HUES6 (cell line): Measurements from ENCODE around the gene CSH2.

ENCODE experiments used
- H3K27ac ChIP-seq: 2 replicates; pipeline ENCODE4 v1.7.0; 2013; ENCODE audit warnings: low read depth, mild to moderate bottlenecking, low read length, inconsistent platforms
- H3K27me3 ChIP-seq: 2 replicates; pipeline ENCODE4 v1.6.1; 2013; ENCODE audit warnings: low read length; ENCODE audit not compliant: control insufficient read depth, insufficient read depth
- H3K36me3 ChIP-seq: 2 replicates; pipeline ENCODE4 v1.6.1; 2013; ENCODE audit warnings: low read length; ENCODE audit not compliant: control insufficient read depth, insufficient read depth
- H3K4me1 ChIP-seq: 2 replicates; pipeline ENCODE4 v1.6.1; 2013; ENCODE audit warnings: low read length; ENCODE audit not compliant: control insufficient read depth, insufficient read depth
- H3K4me3 ChIP-seq: 2 replicates; pipeline ENCODE4 v1.5.1; 2013; ENCODE audit warnings: low read depth, low read length
- H3K9ac ChIP-seq: one replicate; pipeline ENCODE4 v1.6.1; 2013; ENCODE audit warnings: mild to moderate bottlenecking, low read length
- H3K9me3 ChIP-seq: 2 replicates; pipeline ENCODE4 v1.6.1; 2013; ENCODE audit warnings: low read depth, low read length; ENCODE audit not compliant: control insufficient read depth, insufficient read depth

CSH2 gene

DNA sequence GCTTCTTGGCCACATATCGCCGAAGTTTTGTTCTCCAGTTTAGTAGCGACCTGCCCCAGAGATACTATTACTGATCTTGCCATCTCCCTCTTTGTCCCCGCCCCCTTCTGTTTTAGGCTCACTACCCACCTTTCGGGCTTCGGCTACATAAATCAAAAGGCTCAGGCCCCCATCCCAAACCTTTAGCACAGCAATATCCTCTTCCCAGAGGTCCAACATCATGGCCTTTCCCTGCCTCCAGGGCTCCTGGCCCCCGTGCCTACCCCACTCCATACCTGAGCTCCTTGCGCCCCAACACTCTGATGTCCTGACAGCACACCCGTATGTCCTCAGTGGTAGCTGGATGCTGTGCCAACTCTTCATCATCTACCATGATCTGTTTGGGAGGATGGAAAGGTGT, 49.1 kb downstream of the CSH2 start:
- Histone ChIP-seq H3K4me3 (no peak overlapping the region), H3K27me3 (no peaks in the 10 kb centered on the region), H3K36me3 (peaks cover 78% of the 10 kb centered on the region), H3K9ac (no peak overlapping the region), H3K27ac (no peak overlapping the region), H3K4me1 (no peaks in the 10 kb centered on the region), H3K9me3 (no peaks in the 10 kb centered on the region)

DNA sequence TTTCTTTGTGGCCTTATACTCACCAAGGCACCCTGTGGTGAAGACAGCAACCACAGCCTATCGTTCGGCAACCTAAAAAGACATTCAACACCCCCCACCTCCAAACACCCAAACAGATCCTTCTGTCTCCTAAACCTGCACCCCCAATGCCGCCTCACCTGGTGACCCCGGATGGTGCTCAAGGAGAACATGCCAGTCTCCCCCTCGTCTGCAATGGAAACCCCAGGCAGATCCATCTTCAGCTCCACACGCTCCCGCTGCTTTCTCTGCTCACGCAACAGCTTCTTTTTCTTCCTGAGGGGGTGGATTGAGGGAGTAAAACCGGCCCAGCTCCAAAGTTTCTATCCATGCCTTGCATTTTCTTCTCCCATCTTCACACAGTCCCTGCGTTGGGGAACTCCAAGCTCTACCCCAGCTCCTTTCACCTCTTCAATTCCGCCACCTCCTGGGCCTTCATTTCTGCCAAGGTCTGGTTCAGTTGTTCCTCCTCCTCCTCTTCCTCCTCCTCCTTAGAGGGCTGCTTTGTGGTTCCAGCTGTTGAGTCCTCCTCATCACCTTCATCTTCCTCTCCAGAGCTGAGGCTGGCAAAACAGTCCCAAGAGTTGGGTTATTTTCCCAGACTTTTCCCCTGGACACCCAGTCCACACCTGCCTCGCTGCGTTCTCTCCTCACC, 49.7 kb downstream of the CSH2 start:
- H3K4me1 ChIP-seq: no peaks in the 10 kb centered on the region
- no peaks in the 10 kb centered on the region for H3K9me3 ChIP-seq
- peaks cover 78% of the 10 kb centered on the region for H3K36me3 ChIP-seq
- no peaks in the 10 kb centered on the region for H3K27me3 ChIP-seq
- H3K9ac ChIP-seq: no peak overlapping the region
- no peak overlapping the region for H3K4me3 ChIP-seq
- H3K27ac ChIP-seq: no peak overlapping the region

DNA sequence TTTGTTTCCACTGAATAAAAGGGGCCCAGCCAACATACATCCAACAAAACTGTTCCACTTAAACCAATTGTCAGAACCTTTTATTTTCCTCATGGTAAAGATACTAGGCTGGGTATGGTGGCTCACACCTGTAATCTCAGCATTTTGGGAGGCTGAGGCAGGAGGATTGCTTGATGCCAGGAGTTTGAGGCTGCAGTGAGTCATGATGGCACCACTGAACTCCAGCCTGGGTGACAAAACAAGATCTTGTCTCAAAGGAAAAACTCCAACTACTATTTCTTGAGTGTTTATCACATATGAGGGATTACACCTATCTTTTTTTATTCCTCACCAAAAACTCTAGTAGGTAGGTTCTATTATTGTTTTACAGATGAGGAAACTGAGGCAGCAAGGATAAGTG, 50.9 kb downstream of the CSH2 start:
- no peaks in the 10 kb centered on the region for H3K27me3 ChIP-seq
- H3K27ac ChIP-seq: no peak overlapping the region
- H3K4me1 ChIP-seq: no peaks in the 10 kb centered on the region
- H3K36me3 ChIP-seq: peaks cover 84% of the 10 kb centered on the region
- no peaks in the 10 kb centered on the region for H3K9me3 ChIP-seq
- H3K9ac ChIP-seq: no peak overlapping the region
- no peak overlapping the region for H3K4me3 ChIP-seq
